ENCODE results near the gene TUBD1. TPM values are rescaled to one million over a fixed set of nuclear protein-coding genes. Genes with fewer than 3 reads are reported as not detected.
A peak's percentile ranks its signal among the peaks of the same experiment; 100 is the strongest.

The TUBD1 gene
- total and polyA plus RNA-seq, 2 of the 13 experiments (the other 11 are each of a cell fraction or from before 2014, with no cell fraction given): 18.2 to 25.9 TPM

- TF ChIP-seq ZNF570 (CRISPR knock-in tag; IDR thresholded peaks at IDR 0.05; ENCODE audit: borderline replicate concordance) (0 out of 2 replicates have a peak, but pooled peaks have one; percentile 48), ZNF251 (CRISPR knock-in tag; IDR thresholded peaks at IDR 0.05) (no peak), EP300 (IDR thresholded peaks at IDR 0.05; ENCODE audit: low read depth in 2 of 2, low read length in 2 of 2) (peak in 1 of 2 experiments; percentile 54; a peak in 2 of 4 replicates), EP300 (CRISPR knock-in tag; IDR thresholded peaks at IDR 0.05; ENCODE audit: borderline replicate concordance) (peak; percentile 64; the same call in 1 of the 2 replicates), ZSCAN9 (CRISPR knock-in tag; IDR thresholded peaks at IDR 0.05; ENCODE audit: borderline replicate concordance) (no peak), ZBTB3 (CRISPR knock-in tag; IDR thresholded peaks at IDR 0.05; ENCODE audit: borderline replicate concordance, low read depth) (no peak), ZNF772 (CRISPR knock-in tag; IDR thresholded peaks at IDR 0.05) (no peak), MYC (CRISPR knock-in tag; IDR thresholded peaks at IDR 0.05; ENCODE audit: borderline replicate concordance) (no peak), TOE1 (CRISPR knock-in tag; IDR thresholded peaks at IDR 0.05) (no peak), ZNF773 (CRISPR knock-in tag; IDR thresholded peaks at IDR 0.05; ENCODE audit: borderline replicate concordance) (no peak), NFYC (CRISPR knock-in tag; IDR thresholded peaks at IDR 0.05) (no peak), ZNF749 (CRISPR knock-in tag; IDR thresholded peaks at IDR 0.05; ENCODE audit: borderline replicate concordance) (0 out of 2 replicates have a peak, but pooled peaks have one; percentile 26), ZNF891 (CRISPR knock-in tag; IDR thresholded peaks at IDR 0.05) (no peak), GTF2F1 (IDR thresholded peaks at IDR 0.05; ENCODE audit: low read length) (no peak), TRIM22 (IDR thresholded peaks at IDR 0.05) (no peak), ZFX (CRISPR knock-in tag; IDR thresholded peaks at IDR 0.05; ENCODE audit: low read depth) (0 out of 2 replicates have a peak, but pooled peaks have one; percentile 5), ZNF576 (CRISPR knock-in tag; IDR thresholded peaks at IDR 0.05) (no peak), ZNF724P (CRISPR knock-in tag; IDR thresholded peaks at IDR 0.05; ENCODE audit: borderline replicate concordance) (no peak; the same call in 1 of the 2 replicates), MAZ (IDR thresholded peaks at IDR 0.05; ENCODE audit: borderline replicate concordance, low read depth, low read length) (no peak), MAZ (CRISPR knock-in tag; IDR thresholded peaks at IDR 0.05; ENCODE audit: low read depth) (no peak), HDAC6 (IDR thresholded peaks at IDR 0.05; ENCODE audit: low read depth, low read length) (peak; percentile 65; the same call in 1 of the 2 replicates), ZNF614 (CRISPR knock-in tag; IDR thresholded peaks at IDR 0.05; ENCODE audit: borderline replicate concordance) (peak; percentile 58; the same call in 1 of the 2 replicates), PCBP1 (IDR thresholded peaks at IDR 0.05; ENCODE audit: borderline replicate concordance, low read depth, low read length) (no peak), ZNF337 (CRISPR knock-in tag; IDR thresholded peaks at IDR 0.05; ENCODE audit: borderline replicate concordance, low read depth) (no peak), DZIP1 (CRISPR knock-in tag; IDR thresholded peaks at IDR 0.05) (no peak), ZNF549 (CRISPR knock-in tag; IDR thresholded peaks at IDR 0.05) (no peak)
Observed at GRCh38 chr17:59845595-59846393, 46.9 kb downstream of the TUBD1 start (continued).
